ENCODE measurements around the gene ERGIC3.
A peak's percentile ranks its signal among the peaks of the same experiment; 100 is the strongest.

The ERGIC3 gene

GRCh38 chr20:35506872-35507638, 34.8 kb upstream of the ERGIC3 start:
- no peak overlapping the region for H3K27ac ChIP-seq (ENCODE audit: extremely low read depth, low read depth, low read length)
- CTCF ChIA-PET, result interaction anchor here (0.6 to 0.7 kb wide), 2 partner anchors 60 to 159 kb away, joined by 3 to 4 read pairs; no protein-coding TSS in a partner anchor
- POLR2A ChIA-PET, result no interaction called here
- peaks cover 5 to 100% of the 10 kb centered on the region in 2 experiments; a peak in 2 of 3 replicates for H3K36me3 ChIP-seq (ENCODE audit: control insufficient read depth in 2 of 2, insufficient read depth in 1 of 2, low read length in 2 of 2)
- H3K9me3 ChIP-seq (ENCODE audit: control insufficient read depth, insufficient read depth, low read depth, low read length), result no peaks in the 10 kb centered on the region
- no peaks in the 10 kb centered on the region for H3K4me1 ChIP-seq (ENCODE audit: control insufficient read depth, insufficient read depth, low read length)
- H3K4me3 ChIP-seq (ENCODE audit: low read depth, low read length), result no peak overlapping the region
- no peak for TF ChIP-seq ZNF214 (tag by site-specific recombination; IDR thresholded peaks at IDR 0.05; ENCODE audit: borderline replicate concordance)

GRCh38 chr20:35508493-35509218, 33.2 kb upstream of the ERGIC3 start:
- H3K27ac ChIP-seq (ENCODE audit: extremely low read depth, low read depth, low read length), result no peak overlapping the region
- CTCF ChIA-PET, result no interaction called here

GRCh38 chr20:35510951-35511735, 30.7 kb upstream of the ERGIC3 start:
- Histone ChIP-seq H3K4me3 (ENCODE audit: low read depth, low read length) (no peak overlapping the region), H3K27ac (ENCODE audit: extremely low read depth, low read depth, low read length) (no peak overlapping the region), H3K4me1 (ENCODE audit: control insufficient read depth, insufficient read depth, low read length) (no peaks in the 10 kb centered on the region), H3K9me3 (ENCODE audit: control insufficient read depth, insufficient read depth, low read depth, low read length) (no peaks in the 10 kb centered on the region), H3K36me3 (ENCODE audit: control insufficient read depth in 2 of 2, insufficient read depth in 1 of 2, low read length in 2 of 2) (peaks cover 5 to 93% of the 10 kb centered on the region in 2 experiments; a peak in 2 of 3 replicates)
- POLR2A ChIA-PET, result interaction anchor here (0.7 to 1.0 kb wide), 2 partner anchors 14 to 231 kb away, joined by 3 read pairs; partner anchors contain the start of gene RBM39
- no peak for TF ChIP-seq KLF9 (tag by site-specific recombination; IDR thresholded peaks at IDR 0.05; ENCODE audit: low read depth)
- no peak for TF ChIP-seq ZNF776 (tag by site-specific recombination; IDR thresholded peaks at IDR 0.05; ENCODE audit: borderline replicate concordance)
- TF ChIP-seq ZFP3 (tag by site-specific recombination; IDR thresholded peaks at IDR 0.05; ENCODE audit: low read depth), result no peak
- TF ChIP-seq ZNF391 (tag by site-specific recombination; IDR thresholded peaks at IDR 0.05; ENCODE audit: borderline replicate concordance, low read depth), result no peak
- 0 out of 2 replicates have a peak, but pooled peaks have one; percentile 4 for TF ChIP-seq ZIC2 (tag by site-specific recombination; IDR thresholded peaks at IDR 0.05)
- CTCF ChIA-PET, result interaction anchor here (0.5 to 2.4 kb wide), 11 partner anchors 24 to 443 kb away, joined by 3 to 11 read pairs (median 4); partner anchors contain the start of gene SCAND1

More at GRCh38 chr20:35508493-35509218, 33.2 kb upstream of the ERGIC3 start:
- Histone ChIP-seq H3K9me3 (ENCODE audit: control insufficient read depth, insufficient read depth, low read depth, low read length) (no peaks in the 10 kb centered on the region), H3K4me3 (ENCODE audit: low read depth, low read length) (no peak overlapping the region), H3K4me1 (ENCODE audit: control insufficient read depth, insufficient read depth, low read length) (no peaks in the 10 kb centered on the region), H3K36me3 (ENCODE audit: control insufficient read depth in 2 of 2, insufficient read depth in 1 of 2, low read length in 2 of 2) (peaks cover 5 to 96% of the 10 kb centered on the region in 2 experiments; a peak in 2 of 3 replicates)
- POLR2A ChIA-PET, result no interaction called here
- TF ChIP-seq ZBTB26 (tag by site-specific recombination; optimal IDR thresholded peaks at IDR 0.05) (no peak), ZNF521 (tag by site-specific recombination; IDR thresholded peaks at IDR 0.05) (no peak), ZNF132 (tag by site-specific recombination; IDR thresholded peaks at IDR 0.05; ENCODE audit: borderline replicate concordance) (no peak), ZNF529 (tag by site-specific recombination; IDR thresholded peaks at IDR 0.05; ENCODE audit: insufficient replicate concordance) (no peak), PRDM4 (tag by site-specific recombination; IDR thresholded peaks at IDR 0.05) (no peak)

All from HEK293 (cell line).